Progenitor cell of endocrine pancreas (in vitro differentiated cells): Measurements from ENCODE around the gene TMC7. TPM values are rescaled to one million over a fixed set of nuclear protein-coding genes. Genes with fewer than 3 reads are reported as not detected.

Source experiments
- DNase-seq: peaks from one replicate; pipeline ENCODE4 v3.0.0; 2021; ENCODE audit warnings: low spot score; ENCODE audit not compliant: unreplicated experiment
- H3K27ac Mint-ChIP-seq: 2 replicates; pipeline ENCODE4 v1.8.0; 2021; ENCODE audit warnings: mild to moderate bottlenecking, moderate library complexity, mixed read lengths
- H3K27me3 Mint-ChIP-seq: 2 replicates; pipeline ENCODE4 v1.8.0; 2021; ENCODE audit warnings: mixed read lengths
- H3K36me3 Mint-ChIP-seq: 2 replicates; pipeline ENCODE4 v1.8.0; 2022; ENCODE audit warnings: mixed read lengths; ENCODE audit not compliant: insufficient read depth
- H3K4me1 Mint-ChIP-seq: 2 replicates; pipeline ENCODE4 v1.8.0; 2021; ENCODE audit warnings: low read depth, mixed read lengths
- H3K4me3 Mint-ChIP-seq: 2 replicates; pipeline ENCODE4 v1.8.0; 2021; ENCODE audit warnings: low read depth, mild to moderate bottlenecking, moderate library complexity, mixed read lengths
- H3K9me3 Mint-ChIP-seq: 2 replicates; pipeline ENCODE4 v1.8.0; 2021; ENCODE audit warnings: low read depth, mixed read lengths
- total RNA-seq: library from RNA; stranded (reverse); gene quantifications from 2 replicates; pipeline ENCODE4 v1.2.1, GENCODE V29; 2021
- TF ChIP-seq, protein P1 (sequence below): fragments of 200-600 bp; sonication (generic); IDR thresholded peaks from one replicate; pipeline ENCODE4 v1.5.0; 2021; ENCODE audit warnings: antibody characterized with exemption, mild to moderate bottlenecking; ENCODE audit not compliant: unreplicated experiment

Gene TMC7
- total RNA-seq, 1 donor from 2014 or later, result 4.8 TPM

- H3K4me1 Mint-ChIP-seq, result peaks cover 2% of the 10 kb centered on the region
- peak within 1 kb of the TSS; percentile 98 for H3K27ac Mint-ChIP-seq
- H3K9me3 Mint-ChIP-seq, result no peaks in the 10 kb centered on the region
- DNase-seq, result peak; percentile 95
- TF ChIP-seq, protein P1, sequence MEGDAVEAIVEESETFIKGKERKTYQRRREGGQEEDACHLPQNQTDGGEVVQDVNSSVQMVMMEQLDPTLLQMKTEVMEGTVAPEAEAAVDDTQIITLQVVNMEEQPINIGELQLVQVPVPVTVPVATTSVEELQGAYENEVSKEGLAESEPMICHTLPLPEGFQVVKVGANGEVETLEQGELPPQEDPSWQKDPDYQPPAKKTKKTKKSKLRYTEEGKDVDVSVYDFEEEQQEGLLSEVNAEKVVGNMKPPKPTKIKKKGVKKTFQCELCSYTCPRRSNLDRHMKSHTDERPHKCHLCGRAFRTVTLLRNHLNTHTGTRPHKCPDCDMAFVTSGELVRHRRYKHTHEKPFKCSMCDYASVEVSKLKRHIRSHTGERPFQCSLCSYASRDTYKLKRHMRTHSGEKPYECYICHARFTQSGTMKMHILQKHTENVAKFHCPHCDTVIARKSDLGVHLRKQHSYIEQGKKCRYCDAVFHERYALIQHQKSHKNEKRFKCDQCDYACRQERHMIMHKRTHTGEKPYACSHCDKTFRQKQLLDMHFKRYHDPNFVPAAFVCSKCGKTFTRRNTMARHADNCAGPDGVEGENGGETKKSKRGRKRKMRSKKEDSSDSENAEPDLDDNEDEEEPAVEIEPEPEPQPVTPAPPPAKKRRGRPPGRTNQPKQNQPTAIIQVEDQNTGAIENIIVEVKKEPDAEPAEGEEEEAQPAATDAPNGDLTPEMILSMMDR, result no peak
- peaks cover 8% of the 10 kb centered on the region for H3K36me3 Mint-ChIP-seq
- peak within 1 kb of the TSS; percentile 92 for H3K4me3 Mint-ChIP-seq
- no peaks in the 10 kb centered on the region for H3K27me3 Mint-ChIP-seq
These were observed 83.9 kb downstream of the TMC7 start, which contains the start of gene COQ7 for GRCh38 chr16:19067349-19068236. COQ7 (plus strand) TSS chr16:19067614; CDS start chr16:19067665, 51 bp downstream.

DNA sequence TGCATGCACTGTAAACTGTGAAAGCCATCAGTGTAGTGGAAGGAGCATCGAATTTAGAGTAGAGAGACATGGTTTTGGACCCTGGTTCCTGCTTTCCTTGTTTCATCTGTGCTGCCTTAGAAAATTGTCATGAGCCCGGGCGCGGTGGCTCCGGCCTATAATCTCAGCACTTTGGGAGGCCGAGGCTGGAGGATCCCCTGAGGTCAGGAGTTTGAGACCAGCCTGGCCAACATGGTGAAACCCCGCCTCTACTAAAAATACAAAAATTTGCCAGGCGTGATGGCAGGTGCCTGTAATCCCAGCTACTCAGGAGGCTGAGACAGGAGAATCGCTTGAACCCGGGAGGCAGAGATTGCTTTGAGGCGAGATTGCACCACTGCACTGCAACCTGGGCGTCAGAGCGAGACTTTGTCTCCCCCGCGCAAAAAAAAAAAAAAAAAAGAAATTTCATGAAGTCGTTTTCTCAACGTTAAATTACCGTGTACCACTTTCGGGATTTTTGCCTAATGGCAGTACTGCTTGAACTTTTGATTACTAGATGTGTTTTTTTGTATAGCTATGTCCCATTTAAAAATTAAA lies 84.6 kb downstream of the TMC7 start:
- Mint-ChIP-seq H3K36me3 (peaks cover 8% of the 10 kb centered on the region), H3K9me3 (no peaks in the 10 kb centered on the region), H3K27ac (peak overlapping the region; percentile 98), H3K4me1 (peaks cover 2% of the 10 kb centered on the region), H3K27me3 (no peaks in the 10 kb centered on the region), H3K4me3 (peak overlapping the region; percentile 92)
- TF ChIP-seq, protein P1, result no peak
- DNase-seq, result no peak

GRCh38 chr16:19071811-19072777 lies 88.4 kb downstream of the TMC7 start:
- Mint-ChIP-seq H3K27ac (no peak overlapping the region), H3K4me3 (no peak overlapping the region), H3K4me1 (peaks cover 2% of the 10 kb centered on the region), H3K9me3 (no peaks in the 10 kb centered on the region), H3K27me3 (no peaks in the 10 kb centered on the region), H3K36me3 (peaks cover 17% of the 10 kb centered on the region)
- DNase-seq, result peak; percentile 45
- TF ChIP-seq, protein P1, result peak; percentile 70

- TF ChIP-seq, protein P1, result no peak
- H3K27me3 Mint-ChIP-seq, result no peaks in the 10 kb centered on the region
- no peak overlapping the region for H3K27ac Mint-ChIP-seq
- no peaks in the 10 kb centered on the region for H3K4me1 Mint-ChIP-seq
- DNase-seq, result no peak
- H3K9me3 Mint-ChIP-seq, result no peaks in the 10 kb centered on the region
- no peak overlapping the region for H3K4me3 Mint-ChIP-seq
- peaks cover 20% of the 10 kb centered on the region for H3K36me3 Mint-ChIP-seq
These were observed 89.6 kb downstream of the TMC7 start for GRCh38 chr16:19073344-19073743.

- TF ChIP-seq, protein P1, result no peak
- Mint-ChIP-seq H3K27ac (no peak overlapping the region), H3K36me3 (peaks cover 24% of the 10 kb centered on the region), H3K9me3 (no peaks in the 10 kb centered on the region), H3K27me3 (no peaks in the 10 kb centered on the region), H3K4me1 (no peaks in the 10 kb centered on the region), H3K4me3 (no peak overlapping the region)
- no peak for DNase-seq
These were observed 90.1 kb downstream of the TMC7 start for GRCh38 chr16:19073863-19074262.
